Activated CD4-positive, alpha-beta T cell treated with anti-CD3 and anti-CD28 coated beads, Interleukin-10, Interleukin-2, amounts not matched to agents 100 ng/mL and 50 ng/mL, durations not matched to agents 16 hours and 8 hours (primary cell): Measurements from ENCODE around the gene AIF1L.
"Not testable (repeated sequence)": the region's sequence is repeated elsewhere in the genome, so short reads cannot be mapped to it uniquely, and the experiment has no call there.

Experiments
- DNase-seq: peaks from one replicate; pipeline ENCODE4 v3.0.0-alpha.2; 2020

Gene AIF1L

GRCh38 chr9:131099845-131100244, 3.5 kb downstream of the AIF1L start:
- DNase-seq, result not testable (repeated sequence)

- DNase-seq, result no peak
Observed at GRCh38 chr9:131100445-131100844, 4.1 kb downstream of the AIF1L start.

GRCh38 chr9:131101207-131101964, 5.1 kb downstream of the AIF1L start:
- no peak for DNase-seq

- no peak for DNase-seq
Observed at GRCh38 chr9:131103024-131103423, 6.7 kb downstream of the AIF1L start.

- DNase-seq, result no peak
Observed at GRCh38 chr9:131103535-131103934, 7.2 kb downstream of the AIF1L start.

- DNase-seq, result no peak
Observed at GRCh38 chr9:131104016-131104740, 7.8 kb downstream of the AIF1L start.

- no peak for DNase-seq
Observed at GRCh38 chr9:131105952-131106351, 9.6 kb downstream of the AIF1L start.

GRCh38 chr9:131107760-131108159, 11.4 kb downstream of the AIF1L start:
- DNase-seq, result no peak

- DNase-seq, result no peak
Observed at GRCh38 chr9:131111186-131111853, 15.0 kb downstream of the AIF1L start.

GRCh38 chr9:131111854-131112311, 15.6 kb downstream of the AIF1L start:
- no peak for DNase-seq

GRCh38 chr9:131112374-131113154, 16.2 kb downstream of the AIF1L start:
- no peak for DNase-seq

GRCh38 chr9:131113655-131114054, 17.3 kb downstream of the AIF1L start:
- DNase-seq, result no peak

- DNase-seq, result no peak
Observed at GRCh38 chr9:131114084-131114535, 17.8 kb downstream of the AIF1L start.

GRCh38 chr9:131115360-131115742, 19.0 kb downstream of the AIF1L start:
- not testable (repeated sequence) for DNase-seq

- DNase-seq, result no peak
Observed at GRCh38 chr9:131116281-131117120, 20.2 kb downstream of the AIF1L start.

- DNase-seq, result no peak
Observed at GRCh38 chr9:131117121-131117761, 20.9 kb downstream of the AIF1L start.

GRCh38 chr9:131117762-131118145, 21.4 kb downstream of the AIF1L start:
- no peak for DNase-seq

- DNase-seq, result no peak
Observed at GRCh38 chr9:131119600-131119999, 23.3 kb downstream of the AIF1L start.

GRCh38 chr9:131120620-131121228, 24.4 kb downstream of the AIF1L start:
- DNase-seq, result no peak

GRCh38 chr9:131121346-131121745, 25.0 kb downstream of the AIF1L start:
- no peak for DNase-seq

- DNase-seq, result no peak
Observed at GRCh38 chr9:131122158-131122557, 25.8 kb downstream of the AIF1L start.
